Measurements from ENCODE around the gene RNASEH2A.
A peak's percentile ranks its signal among the peaks of the same experiment; 100 is the strongest.

The RNASEH2A gene

GRCh38 chr19:12788682-12789097 lies 17.7 kb upstream of the RNASEH2A start:
- peaks cover 32% of the 10 kb centered on the region for H3K27me3 ChIP-seq (ENCODE audit: control insufficient read depth, insufficient read depth, low read length, poor library complexity, severe bottlenecking)
- H3K36me3 ChIP-seq (ENCODE audit: control insufficient read depth, insufficient read depth, low read length), result no peaks in the 10 kb centered on the region
- WGBS, 2 experiments, result 11 to 12% methylated on average over 12 of the region's 12 CpGs
- H3K4me3 ChIP-seq (ENCODE audit: insufficient read depth, low read depth, low read length), result peak overlapping the region; percentile 43
- H3K27ac ChIP-seq (ENCODE audit: insufficient read depth, low read depth, low read length, poor library complexity, severe bottlenecking), result peak overlapping the region; percentile 85
- peaks cover 24% of the 10 kb centered on the region for H3K4me1 ChIP-seq (ENCODE audit: control insufficient read depth, insufficient read depth, low read length)
- no peaks in the 10 kb centered on the region for H3K9me3 ChIP-seq (ENCODE audit: control insufficient read depth, low read length)

DNA sequence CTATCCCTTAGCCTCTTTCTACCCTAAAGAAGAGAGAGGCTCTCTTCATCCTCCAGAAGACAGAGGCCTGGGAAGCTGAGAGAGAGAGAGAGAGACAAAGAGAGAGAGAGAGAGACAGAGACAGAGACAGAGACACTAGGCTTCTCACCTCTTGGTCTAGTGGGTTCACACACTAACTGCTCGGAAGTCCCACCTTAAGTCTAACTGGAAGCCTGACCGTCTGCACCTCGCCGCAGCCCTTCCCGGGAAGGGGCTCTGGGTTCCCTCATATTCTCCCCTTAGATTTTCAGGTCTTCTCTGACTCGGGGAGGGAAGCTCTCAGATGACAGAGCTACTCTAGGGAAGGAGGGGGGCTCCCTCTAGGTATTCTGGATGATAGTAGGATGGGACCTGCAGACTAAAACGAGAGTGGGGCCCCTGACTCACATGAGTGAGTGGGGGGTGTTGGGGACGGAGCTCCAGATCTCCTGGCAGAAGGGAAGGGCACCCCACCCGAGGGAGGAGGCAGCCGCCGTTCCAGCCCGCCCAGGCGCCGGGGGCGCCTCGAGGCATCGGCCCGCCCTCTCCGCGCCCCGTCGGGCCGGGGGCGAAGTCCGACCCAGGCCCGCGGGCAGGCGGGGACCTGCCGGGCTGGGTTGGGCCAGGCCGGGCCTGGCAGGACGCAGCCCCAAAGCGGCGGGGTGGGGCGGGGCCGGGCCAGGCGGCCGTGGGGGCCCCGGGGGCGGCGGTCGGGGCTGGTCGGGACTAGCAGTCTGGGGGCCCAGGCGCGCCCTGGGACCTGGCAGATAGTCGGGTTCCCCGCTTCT lies 17.1 kb upstream of the RNASEH2A start:
- 5% methylated on average over 46 of the region's 46 CpGs for WGBS, 2 experiments
- Histone ChIP-seq H3K27ac (ENCODE audit: insufficient read depth, low read depth, low read length, poor library complexity, severe bottlenecking) (peak overlapping the region; percentile 85), H3K36me3 (ENCODE audit: control insufficient read depth, insufficient read depth, low read length) (no peaks in the 10 kb centered on the region), H3K4me1 (ENCODE audit: control insufficient read depth, insufficient read depth, low read length) (peaks cover 26% of the 10 kb centered on the region), H3K4me3 (ENCODE audit: insufficient read depth, low read depth, low read length) (peak overlapping the region; percentile 43), H3K9me3 (ENCODE audit: control insufficient read depth, low read length) (no peaks in the 10 kb centered on the region), H3K27me3 (ENCODE audit: control insufficient read depth, insufficient read depth, low read length, poor library complexity, severe bottlenecking) (peaks cover 38% of the 10 kb centered on the region)

DNA sequence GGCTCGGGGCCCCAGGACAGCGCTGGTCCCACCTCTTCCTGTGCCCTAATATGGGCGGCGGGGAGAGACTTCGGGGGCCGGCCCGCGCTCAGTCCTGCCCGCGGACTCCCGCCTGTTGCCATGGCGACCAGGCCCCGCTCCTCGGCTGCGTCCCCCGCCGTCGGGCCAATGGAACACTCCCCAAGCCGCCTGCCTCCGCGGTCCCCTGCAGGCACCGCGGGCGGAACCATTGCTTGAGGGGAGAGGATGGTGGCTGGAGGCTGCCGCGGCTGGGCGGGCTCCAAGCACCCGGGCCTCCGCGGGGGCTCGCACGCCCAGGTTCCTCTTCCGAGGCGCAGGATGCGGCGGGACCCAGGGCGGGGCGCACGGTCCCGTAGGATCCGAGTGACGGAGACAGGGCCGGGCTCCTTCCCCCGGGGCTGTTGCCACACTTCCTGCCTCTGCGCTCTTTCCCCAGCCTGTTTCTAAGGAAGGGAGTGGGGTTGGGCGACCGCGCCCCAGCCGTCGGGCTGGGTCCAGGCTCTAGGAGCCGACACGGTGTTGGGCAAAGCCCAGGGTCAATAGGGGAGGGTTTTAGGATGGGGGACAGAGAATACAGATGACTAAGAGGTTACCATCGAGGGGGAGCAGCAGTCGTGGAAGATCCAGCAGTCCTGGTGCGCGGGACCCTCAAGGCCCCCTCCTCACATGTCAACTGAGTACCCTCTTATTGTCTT lies 16.3 kb upstream of the RNASEH2A start:
- H3K27me3 ChIP-seq (ENCODE audit: control insufficient read depth, insufficient read depth, low read length, poor library complexity, severe bottlenecking), result peaks cover 42% of the 10 kb centered on the region
- peak overlapping the region; percentile 43 for H3K4me3 ChIP-seq (ENCODE audit: insufficient read depth, low read depth, low read length)
- H3K9me3 ChIP-seq (ENCODE audit: control insufficient read depth, low read length), result no peaks in the 10 kb centered on the region
- peaks cover 26% of the 10 kb centered on the region for H3K4me1 ChIP-seq (ENCODE audit: control insufficient read depth, insufficient read depth, low read length)
- H3K36me3 ChIP-seq (ENCODE audit: control insufficient read depth, insufficient read depth, low read length), result no peaks in the 10 kb centered on the region
- WGBS, 2 experiments, result 1% methylated on average over 56 of the region's 56 CpGs
- H3K27ac ChIP-seq (ENCODE audit: insufficient read depth, low read depth, low read length, poor library complexity, severe bottlenecking), result peak overlapping the region; percentile 6

DNA sequence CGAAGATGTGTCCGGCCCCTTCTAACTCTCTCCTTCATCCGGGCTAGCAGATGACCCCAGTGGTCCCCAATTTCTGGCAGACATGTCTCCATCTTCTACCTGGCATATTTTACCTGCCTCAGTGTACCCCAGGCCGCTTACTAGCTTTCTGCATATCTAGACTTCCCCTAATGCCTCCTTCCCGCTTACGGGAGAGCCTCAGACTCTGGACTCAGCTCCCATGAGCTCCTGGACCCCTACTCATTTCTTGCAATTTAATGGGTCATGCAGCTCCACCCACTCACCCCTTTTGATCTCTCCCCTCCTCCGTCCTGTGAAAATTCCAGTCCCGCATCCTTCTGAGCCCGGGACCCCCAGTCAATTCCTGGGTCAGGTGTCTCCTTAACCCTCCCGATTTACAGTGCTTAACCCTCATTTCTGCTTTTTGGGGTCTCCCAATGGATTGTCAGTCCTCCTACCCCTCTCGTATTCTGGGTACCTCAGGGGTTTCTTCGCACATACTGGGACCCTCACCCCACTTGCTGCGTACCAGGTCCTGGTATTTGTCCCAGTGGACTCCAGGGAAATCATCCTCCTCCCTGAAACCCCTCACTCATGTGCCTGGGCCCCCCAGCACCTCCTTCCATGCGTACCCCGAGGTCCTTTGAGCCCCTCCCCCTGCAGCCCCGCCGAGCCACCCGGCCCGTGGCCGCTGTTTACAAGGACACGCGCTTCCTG lies 15.6 kb upstream of the RNASEH2A start:
- Histone ChIP-seq H3K9me3 (ENCODE audit: control insufficient read depth, low read length) (no peaks in the 10 kb centered on the region), H3K36me3 (ENCODE audit: control insufficient read depth, insufficient read depth, low read length) (no peaks in the 10 kb centered on the region), H3K27me3 (ENCODE audit: control insufficient read depth, insufficient read depth, low read length, poor library complexity, severe bottlenecking) (peaks cover 42% of the 10 kb centered on the region), H3K4me1 (ENCODE audit: control insufficient read depth, insufficient read depth, low read length) (peaks cover 26% of the 10 kb centered on the region), H3K27ac (ENCODE audit: insufficient read depth, low read depth, low read length, poor library complexity, severe bottlenecking) (no peak overlapping the region), H3K4me3 (ENCODE audit: insufficient read depth, low read depth, low read length) (peak overlapping the region; percentile 54)
- WGBS, 2 experiments, result 4 to 5% methylated on average over 22 of the region's 22 CpGs

- Histone ChIP-seq H3K27me3 (ENCODE audit: control insufficient read depth, insufficient read depth, low read length, poor library complexity, severe bottlenecking) (peaks cover 42% of the 10 kb centered on the region), H3K36me3 (ENCODE audit: control insufficient read depth, insufficient read depth, low read length) (no peaks in the 10 kb centered on the region), H3K4me1 (ENCODE audit: control insufficient read depth, insufficient read depth, low read length) (peaks cover 26% of the 10 kb centered on the region), H3K27ac (ENCODE audit: insufficient read depth, low read depth, low read length, poor library complexity, severe bottlenecking) (peak within 1 kb of the TSS; percentile 6), H3K9me3 (ENCODE audit: control insufficient read depth, low read length) (no peaks in the 10 kb centered on the region), H3K4me3 (ENCODE audit: insufficient read depth, low read depth, low read length) (peak within 1 kb of the TSS; percentile 54)
- 1% methylated on average over 73 of the region's 73 CpGs for WGBS, 2 experiments
Observed at GRCh38 chr19:12791345-12792050, 14.9 kb upstream of the RNASEH2A start, which contains the start of gene JUNB. TSS of gene JUNB (plus strand) at chr19:12791486. CDS start at chr19:12791772, 286 bp downstream.

- H3K4me3 ChIP-seq (ENCODE audit: insufficient read depth, low read depth, low read length), result peak overlapping the region; percentile 54
- peaks cover 42% of the 10 kb centered on the region for H3K27me3 ChIP-seq (ENCODE audit: control insufficient read depth, insufficient read depth, low read length, poor library complexity, severe bottlenecking)
- no peaks in the 10 kb centered on the region for H3K36me3 ChIP-seq (ENCODE audit: control insufficient read depth, insufficient read depth, low read length)
- no peaks in the 10 kb centered on the region for H3K9me3 ChIP-seq (ENCODE audit: control insufficient read depth, low read length)
- 1 to 2% methylated on average over 84 of the region's 84 CpGs for WGBS, 2 experiments
- H3K27ac ChIP-seq (ENCODE audit: insufficient read depth, low read depth, low read length, poor library complexity, severe bottlenecking), result no peak overlapping the region
- H3K4me1 ChIP-seq (ENCODE audit: control insufficient read depth, insufficient read depth, low read length), result peaks cover 26% of the 10 kb centered on the region
Observed at GRCh38 chr19:12792051-12792852, 14.1 kb upstream of the RNASEH2A start.

DNA sequence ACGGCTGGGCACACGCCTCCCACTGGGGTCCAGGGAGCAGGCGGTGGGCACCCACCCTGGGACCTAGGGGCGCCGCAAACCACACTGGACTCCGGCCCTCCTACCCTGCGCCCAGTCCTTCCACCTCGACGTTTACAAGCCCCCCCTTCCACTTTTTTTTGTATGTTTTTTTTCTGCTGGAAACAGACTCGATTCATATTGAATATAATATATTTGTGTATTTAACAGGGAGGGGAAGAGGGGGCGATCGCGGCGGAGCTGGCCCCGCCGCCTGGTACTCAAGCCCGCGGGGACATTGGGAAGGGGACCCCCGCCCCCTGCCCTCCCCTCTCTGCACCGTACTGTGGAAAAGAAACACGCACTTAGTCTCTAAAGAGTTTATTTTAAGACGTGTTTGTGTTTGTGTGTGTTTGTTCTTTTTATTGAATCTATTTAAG lies 13.5 kb upstream of the RNASEH2A start:
- no peaks in the 10 kb centered on the region for H3K36me3 ChIP-seq (ENCODE audit: control insufficient read depth, insufficient read depth, low read length)
- H3K27me3 ChIP-seq (ENCODE audit: control insufficient read depth, insufficient read depth, low read length, poor library complexity, severe bottlenecking), result peaks cover 42% of the 10 kb centered on the region
- H3K27ac ChIP-seq (ENCODE audit: insufficient read depth, low read depth, low read length, poor library complexity, severe bottlenecking), result no peak overlapping the region
- 3% methylated on average over 20 to 21 of the region's 22 CpGs for WGBS, 2 experiments
- no peaks in the 10 kb centered on the region for H3K9me3 ChIP-seq (ENCODE audit: control insufficient read depth, low read length)
- H3K4me3 ChIP-seq (ENCODE audit: insufficient read depth, low read depth, low read length), result peak overlapping the region; percentile 54
- H3K4me1 ChIP-seq (ENCODE audit: control insufficient read depth, insufficient read depth, low read length), result peaks cover 25% of the 10 kb centered on the region

DNA sequence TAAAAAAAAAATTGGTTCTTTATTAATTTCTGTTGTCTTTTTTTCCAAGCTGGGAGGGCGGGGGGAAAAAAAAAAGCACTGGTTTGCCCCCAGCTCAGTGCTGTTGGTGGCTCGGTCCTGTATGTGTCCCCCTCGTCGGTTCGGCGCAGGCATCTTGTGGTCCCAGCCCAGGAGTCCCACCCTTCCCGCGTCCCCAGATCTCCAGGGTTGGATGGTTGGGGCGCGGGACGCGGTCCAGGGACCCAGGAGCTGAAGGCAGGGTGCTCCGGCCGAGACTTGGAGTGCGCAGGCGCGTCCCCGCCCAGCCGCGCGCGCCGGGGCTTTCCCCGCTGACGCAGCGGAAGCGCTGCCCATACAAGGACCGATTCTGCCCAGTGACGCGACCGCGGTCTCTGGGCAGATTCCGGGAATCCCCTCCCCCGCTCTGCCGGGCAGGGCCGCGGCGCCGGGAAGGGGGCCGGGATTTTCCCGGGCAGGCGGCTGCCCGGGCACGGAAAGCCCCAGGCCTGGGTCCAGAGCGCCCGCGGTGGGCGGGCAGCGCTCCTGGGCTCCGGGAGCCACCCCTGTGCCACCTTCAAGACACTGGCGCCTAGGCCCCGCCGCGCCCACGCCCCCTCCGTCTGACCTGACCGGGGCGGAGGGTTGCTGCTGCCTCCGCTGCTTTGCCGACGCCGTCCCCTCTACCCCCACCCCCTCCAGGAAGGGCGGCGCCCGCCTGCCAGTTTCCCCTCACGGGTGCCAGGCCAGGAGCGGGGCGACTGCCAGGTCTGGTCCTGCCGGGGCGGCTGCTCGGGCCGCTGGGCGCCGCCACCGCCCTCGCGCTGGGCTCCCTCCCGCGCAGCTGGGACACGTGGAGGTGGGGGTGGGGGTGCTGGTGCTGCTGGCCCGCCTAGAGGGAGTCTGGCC lies 12.8 kb upstream of the RNASEH2A start:
- Histone ChIP-seq H3K4me3 (ENCODE audit: insufficient read depth, low read depth, low read length) (peak overlapping the region; percentile 54), H3K9me3 (ENCODE audit: control insufficient read depth, low read length) (no peaks in the 10 kb centered on the region), H3K27ac (ENCODE audit: insufficient read depth, low read depth, low read length, poor library complexity, severe bottlenecking) (no peak overlapping the region), H3K4me1 (ENCODE audit: control insufficient read depth, insufficient read depth, low read length) (peaks cover 18% of the 10 kb centered on the region), H3K36me3 (ENCODE audit: control insufficient read depth, insufficient read depth, low read length) (no peaks in the 10 kb centered on the region), H3K27me3 (ENCODE audit: control insufficient read depth, insufficient read depth, low read length, poor library complexity, severe bottlenecking) (peaks cover 42% of the 10 kb centered on the region)
- 0 to 1% methylated on average over 81 of the region's 81 CpGs for WGBS, 2 experiments

Data from ectodermal cell (in vitro differentiated cells).